Measurements from ENCODE around the gene DOCK3.

- TF ChIP-seq CTCF (IDR thresholded peaks at IDR 0.05) (no peak), ATF3 (CRISPR knock-in tag; conservative IDR thresholded peaks at IDR 0.05) (no peak), SP1 (CRISPR knock-in tag; conservative IDR thresholded peaks at IDR 0.05) (no peak), JUN (CRISPR knock-in tag; IDR thresholded peaks at IDR 0.05) (no peak), NR2C2 (CRISPR knock-in tag; IDR thresholded peaks at IDR 0.05) (no peak), USF2 (CRISPR knock-in tag; IDR thresholded peaks at IDR 0.05) (no peak), OVOL2 (CRISPR knock-in tag; IDR thresholded peaks at IDR 0.05; ENCODE audit: borderline replicate concordance) (no peak), SOX15 (CRISPR knock-in tag; IDR thresholded peaks at IDR 0.05) (no peak), ZNF281 (CRISPR knock-in tag; IDR thresholded peaks at IDR 0.05) (no peak), ZNF121 (CRISPR knock-in tag; IDR thresholded peaks at IDR 0.05) (no peak), ZNF423 (CRISPR knock-in tag; IDR thresholded peaks at IDR 0.05) (no peak), TCF7 (CRISPR knock-in tag; IDR thresholded peaks at IDR 0.05; ENCODE audit: low read depth) (no peak), PRRX2 (CRISPR knock-in tag; IDR thresholded peaks at IDR 0.05) (no peak), SMAD3 (CRISPR knock-in tag; IDR thresholded peaks at IDR 0.05; ENCODE audit: borderline replicate concordance) (no peak)
Measured at GRCh38 chr3:51388286-51389029, 713.7 kb downstream of the DOCK3 start.

All from WTC11 (cell line).